NCI-H2081 treated with DMSO at 0.1 percent for 48 hours (cell line): ENCODE data around the gene C6orf136.
A peak's percentile ranks its signal among the peaks of the same experiment; 100 is the strongest.

ENCODE experiments used
- DNase-seq: peaks from one replicate; lab custom pipeline; 2025; lab: John Stamatoyannopoulos, UW

Gene C6orf136, protein sequence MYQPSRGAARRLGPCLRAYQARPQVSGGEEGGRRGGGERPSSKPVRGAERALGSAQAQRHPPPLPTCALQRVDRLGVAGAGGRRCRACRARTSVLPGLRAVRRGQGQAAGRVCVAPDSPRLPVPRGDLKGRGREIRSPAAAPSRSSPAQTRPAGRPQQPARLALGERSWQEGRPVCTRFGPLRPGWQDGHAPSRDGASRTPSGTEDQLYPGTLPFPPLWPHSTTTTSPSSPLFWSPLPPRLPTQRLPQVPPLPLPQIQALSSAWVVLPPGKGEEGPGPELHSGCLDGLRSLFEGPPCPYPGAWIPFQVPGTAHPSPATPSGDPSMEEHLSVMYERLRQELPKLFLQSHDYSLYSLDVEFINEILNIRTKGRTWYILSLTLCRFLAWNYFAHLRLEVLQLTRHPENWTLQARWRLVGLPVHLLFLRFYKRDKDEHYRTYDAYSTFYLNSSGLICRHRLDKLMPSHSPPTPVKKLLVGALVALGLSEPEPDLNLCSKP

DNA sequence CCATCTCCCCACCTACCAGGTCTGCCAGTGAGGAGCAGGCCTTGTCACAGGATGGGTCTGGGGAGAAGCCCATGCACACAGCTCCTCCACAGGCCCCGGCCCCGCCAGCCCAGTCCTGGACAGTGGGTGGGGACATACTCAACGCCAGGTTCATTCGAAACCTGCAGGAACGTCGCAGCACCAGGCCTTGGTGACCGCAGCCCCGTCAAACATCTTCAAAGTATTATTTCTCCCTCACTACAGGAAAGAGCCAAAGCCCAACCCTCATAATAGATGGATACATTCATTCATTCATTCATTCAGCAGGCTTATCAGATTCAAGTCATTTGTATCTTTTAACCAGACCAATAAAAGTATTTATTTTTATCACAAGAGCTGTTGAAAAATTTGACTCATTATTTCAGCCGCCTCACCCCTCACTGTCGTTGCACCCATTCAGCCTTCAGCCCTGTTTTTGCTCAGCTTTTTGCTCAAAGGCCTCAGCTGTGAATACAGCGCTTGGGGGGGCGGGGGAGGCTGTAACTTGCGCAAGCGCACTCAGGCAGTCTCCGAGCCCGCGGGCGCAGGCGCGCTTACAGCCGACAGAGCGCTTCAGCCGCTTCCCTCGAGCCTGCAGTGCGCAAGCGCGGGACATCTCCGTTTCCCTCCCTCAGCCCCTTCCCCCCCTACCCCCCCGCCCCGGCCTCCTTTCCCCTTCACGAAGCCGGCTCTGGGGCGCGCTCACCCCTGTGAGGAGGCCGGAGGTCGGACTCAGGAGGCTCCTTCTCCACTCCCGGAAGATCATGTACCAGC, at the start of gene C6orf136:
Gene C6orf136 (plus strand): TSS at position 684 of the 792 bp plus-strand sequence. CDS start 99 bp downstream, at position 783.
- DNase-seq: peak; percentile 76

DNA sequence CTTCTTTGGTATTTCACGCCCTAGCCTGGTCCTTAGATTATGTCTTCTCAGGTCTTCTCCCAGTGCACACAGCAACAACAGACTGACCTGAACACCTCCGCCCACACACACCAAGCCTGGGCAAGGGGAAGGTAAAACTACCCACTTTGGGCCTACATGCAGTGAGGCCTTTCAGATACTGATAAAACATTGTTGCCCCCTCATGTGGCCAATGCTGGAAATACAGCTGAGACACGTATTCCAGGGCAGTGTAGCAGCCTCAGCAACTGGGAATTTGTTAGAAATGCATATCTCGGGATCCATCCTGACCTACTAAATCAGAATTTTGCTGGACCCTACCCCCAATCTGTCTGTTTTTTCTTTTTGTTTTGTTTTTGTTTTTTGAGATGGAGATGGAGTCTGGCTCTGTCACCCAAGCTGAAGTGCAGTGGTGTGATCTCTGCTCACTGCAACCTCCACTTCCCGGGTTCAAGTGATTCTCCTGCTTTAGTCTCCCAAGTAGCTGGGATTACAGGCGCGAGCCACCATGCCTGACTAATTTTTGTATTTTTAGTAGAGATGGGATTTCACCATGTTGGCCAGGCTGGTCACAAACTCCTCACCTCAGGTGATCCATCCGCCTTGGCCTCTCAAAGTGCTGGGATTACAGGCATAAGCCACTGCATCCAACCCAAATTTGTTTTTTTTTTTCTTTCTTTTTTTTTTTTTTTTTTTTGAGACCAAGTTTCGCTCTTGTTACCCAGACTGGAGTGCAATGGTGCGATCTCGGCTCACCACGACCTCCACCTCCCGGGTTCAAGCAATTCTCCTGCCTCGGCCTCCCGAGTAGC, 49.4 kb upstream of the C6orf136 start:
- peak; percentile 21 for DNase-seq

DNA sequence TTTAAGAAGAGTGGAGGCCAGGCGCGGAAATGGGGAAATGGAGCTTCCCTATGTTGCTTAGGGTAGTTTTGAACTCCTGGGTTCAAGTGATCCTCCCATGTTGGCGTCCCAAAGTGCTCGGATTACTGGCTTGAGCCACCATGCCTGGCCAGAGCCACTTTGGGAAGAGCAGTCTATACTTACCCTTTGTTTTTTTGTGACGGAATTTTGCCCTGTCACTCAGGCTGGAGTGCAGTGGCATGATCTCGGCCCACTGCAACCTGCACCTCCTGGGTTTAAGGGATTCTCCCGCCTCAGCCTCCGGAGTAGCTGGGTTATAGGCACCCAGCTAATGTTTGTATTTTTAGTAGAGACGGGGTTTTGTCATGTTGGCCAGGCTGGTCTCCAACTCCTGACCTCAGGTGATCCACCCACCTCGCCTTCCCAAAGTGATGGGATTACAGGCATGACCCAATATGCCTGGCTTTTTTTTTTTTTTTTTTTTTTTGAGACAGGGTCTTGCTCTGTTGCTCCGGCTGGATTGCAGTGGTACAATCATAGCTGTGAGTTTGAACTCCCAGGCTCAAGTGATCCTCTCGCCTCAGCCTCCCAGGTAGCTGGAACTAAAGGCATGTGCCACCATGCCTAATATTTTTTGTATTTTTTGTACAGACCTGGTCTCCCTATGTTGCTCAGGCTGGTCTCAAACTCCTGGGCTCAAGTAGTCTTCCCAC, 47.9 kb upstream of the C6orf136 start:
- DNase-seq: no peak

DNA sequence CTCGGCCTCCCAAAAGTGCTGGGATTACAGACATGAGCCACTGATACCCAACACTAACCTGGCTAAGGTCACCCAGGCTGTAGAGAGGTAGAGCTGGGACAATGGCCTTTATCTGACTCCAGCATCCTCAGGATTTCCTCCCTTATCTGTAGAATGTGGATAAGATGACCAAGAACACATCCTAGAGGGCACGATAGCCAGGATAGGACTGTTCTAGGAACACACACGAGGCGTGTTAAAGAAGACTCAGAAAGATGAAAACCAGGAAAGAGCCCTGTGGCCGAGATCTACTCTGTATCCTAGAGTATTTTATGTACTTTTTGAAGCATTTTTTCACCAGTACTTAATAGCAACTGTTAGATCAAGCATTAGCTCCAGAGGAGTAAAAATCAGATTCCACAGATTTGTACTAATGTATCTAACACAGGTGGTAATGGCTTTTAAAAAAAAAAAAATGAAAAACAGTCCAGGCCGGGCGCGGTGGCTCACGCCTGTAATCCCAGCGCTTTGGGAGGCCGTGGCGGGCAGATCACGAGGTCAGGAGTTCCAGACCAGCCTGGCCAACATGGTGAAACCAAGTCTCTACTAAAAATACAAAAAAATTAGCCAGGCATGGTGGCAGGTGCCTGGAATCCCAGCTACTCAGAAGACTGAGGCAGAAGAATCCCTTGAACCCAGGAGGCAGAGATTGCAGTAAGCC, 47.2 kb upstream of the C6orf136 start:
- no peak for DNase-seq

DNA sequence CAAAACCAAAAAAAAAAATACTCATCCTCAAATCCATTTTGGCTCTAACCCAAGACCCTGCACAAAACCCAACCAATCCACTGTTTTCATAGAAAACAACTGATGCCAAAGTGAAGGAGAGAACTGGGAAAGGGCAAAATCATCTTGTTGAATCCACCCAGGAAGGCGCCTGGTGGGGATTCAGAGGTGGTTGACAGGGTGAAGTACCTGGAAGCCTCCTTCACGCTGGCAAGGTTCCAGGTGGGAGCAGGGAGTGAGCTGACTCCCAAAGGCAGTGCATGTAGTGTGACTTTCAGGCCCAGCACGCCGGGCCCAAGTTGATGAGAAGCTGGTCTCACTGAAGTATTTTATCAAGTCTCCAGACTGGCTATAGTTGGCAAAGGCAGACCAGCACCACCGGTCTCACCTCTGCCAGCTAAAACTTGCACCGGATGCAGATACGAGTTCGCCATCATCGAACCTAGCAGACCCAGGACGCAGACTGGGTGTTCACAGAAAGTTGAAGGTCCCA, 46.4 kb upstream of the C6orf136 start:
- no peak for DNase-seq

DNA sequence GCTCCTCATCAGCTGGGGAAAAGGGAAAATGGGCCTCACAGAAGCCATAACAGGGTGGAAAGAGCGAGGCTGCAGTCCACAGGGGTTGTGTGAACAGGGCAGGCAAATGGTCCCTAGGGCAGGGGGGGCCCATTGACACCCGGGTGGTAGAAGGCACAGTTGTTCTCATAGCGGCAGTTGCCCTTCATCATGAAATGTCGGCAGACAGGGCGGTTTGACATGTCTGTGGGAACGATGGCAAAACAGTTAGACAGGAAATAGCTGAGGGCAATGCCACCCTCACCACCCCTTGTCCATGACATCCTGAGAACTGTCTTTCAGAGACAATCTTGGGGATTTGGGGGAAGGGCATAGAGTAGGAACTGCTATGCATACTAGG, 45.5 kb upstream of the C6orf136 start:
- no peak for DNase-seq

DNA sequence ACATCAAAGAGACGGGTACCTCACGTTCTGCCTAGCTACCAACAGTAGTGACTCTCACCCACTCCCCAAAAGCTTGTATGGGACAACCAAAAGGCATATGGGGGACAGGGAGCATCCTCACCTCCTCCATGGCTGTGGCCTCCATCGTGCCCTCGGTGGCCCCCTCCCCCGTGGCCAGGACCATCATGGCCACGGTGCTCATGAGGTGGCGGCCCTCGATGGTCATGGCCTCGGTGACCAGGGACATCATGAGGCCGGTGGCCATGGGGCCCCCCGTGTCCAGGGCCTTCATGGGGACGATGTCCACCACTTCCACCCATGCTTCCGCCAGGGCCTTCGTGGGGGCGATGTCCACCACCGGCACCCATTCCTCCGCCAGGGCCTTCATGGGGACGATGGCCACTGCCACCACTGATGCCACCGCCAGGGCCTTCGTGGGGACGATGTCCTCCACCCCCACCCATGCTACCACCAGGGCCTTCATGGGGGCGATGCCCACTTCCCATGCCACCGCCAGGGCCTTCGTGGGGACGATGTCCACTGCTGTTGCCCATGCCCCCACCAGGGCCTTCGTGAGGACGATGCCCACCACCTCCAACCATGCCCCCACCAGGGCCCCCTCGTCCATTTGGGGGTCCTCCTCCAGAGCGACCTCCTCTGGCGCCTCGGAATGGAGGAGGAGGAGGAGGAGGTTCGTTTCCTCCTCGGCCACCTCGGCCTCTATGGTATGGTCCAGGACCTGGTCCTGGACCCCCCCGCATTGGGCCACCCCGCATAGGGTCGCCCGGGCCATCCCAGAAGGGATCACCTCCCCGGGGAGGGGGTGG, 44.9 kb upstream of the C6orf136 start:
- no peak for DNase-seq

DNA sequence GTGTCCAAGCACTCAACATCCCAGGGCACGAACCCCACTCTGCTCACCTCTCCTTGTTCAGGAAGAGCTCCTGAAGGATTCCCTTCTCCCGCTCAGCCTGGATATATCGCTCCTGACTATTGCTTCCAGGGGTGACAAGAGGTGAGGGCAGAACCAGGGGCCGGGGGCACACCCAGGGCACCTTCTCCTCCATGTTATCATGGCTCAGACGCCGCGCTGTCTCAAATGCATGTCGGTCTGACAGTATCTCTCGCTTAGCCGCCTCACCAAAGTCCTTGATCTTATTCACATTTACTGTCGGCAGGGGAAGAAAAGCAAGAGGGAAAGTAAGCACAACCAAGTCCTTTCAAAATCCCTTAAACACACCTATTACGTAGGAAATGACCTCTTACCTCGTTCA, 43.0 kb upstream of the C6orf136 start:
- DNase-seq: no peak

DNA sequence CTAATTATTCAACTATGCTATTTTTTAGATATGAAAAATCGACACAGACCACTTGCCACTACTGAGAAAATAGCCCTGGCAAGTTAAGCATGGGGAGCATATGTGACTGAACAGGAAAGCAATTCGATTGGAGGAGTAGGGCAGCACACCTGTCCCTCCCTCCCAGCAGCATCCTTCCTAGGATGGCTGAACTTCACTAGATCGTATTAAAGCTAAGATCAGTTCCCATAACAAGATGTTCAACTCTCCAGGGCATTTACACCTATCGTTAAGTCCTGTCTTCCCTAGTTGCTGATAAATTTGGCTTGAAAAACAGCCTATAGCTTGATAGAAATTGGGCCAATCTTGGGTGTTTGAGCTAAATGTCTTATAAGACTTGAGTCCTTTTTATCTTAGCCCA, 36.9 kb upstream of the C6orf136 start:
- DNase-seq: no peak

DNA sequence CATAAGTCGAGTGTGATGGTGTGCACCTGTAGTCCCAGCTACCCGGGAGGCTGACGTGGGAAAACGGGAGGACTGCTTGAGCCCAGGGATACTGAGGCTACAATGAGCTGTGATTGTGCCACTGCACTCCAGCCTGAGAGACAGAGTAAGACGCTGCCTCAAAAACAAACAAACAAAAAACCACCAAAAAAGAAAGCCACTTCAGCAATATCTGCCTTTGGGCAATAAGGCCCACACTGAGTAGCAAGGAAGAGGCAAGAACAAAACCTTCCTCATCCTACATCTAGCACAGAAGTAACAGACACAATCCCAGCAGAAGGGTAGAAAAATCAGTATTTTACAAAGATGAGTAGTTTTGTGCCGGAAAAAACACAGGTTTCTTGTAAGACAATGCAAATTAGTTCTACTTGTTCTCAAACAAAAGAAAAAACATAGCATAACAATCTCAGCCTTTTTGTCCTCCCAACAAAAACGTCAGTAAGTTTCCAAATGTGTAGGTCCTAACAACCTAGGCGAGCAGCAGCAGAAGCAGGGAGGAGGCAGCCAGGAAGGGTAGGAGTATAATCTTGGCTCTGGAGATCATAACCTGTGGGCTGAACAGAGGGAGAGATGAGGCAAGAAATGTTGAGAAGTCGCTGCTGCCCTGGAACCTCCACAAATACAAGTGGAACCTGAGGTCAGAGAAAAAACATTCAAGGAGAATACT, 35.6 kb upstream of the C6orf136 start:
- DNase-seq: no peak

DNA sequence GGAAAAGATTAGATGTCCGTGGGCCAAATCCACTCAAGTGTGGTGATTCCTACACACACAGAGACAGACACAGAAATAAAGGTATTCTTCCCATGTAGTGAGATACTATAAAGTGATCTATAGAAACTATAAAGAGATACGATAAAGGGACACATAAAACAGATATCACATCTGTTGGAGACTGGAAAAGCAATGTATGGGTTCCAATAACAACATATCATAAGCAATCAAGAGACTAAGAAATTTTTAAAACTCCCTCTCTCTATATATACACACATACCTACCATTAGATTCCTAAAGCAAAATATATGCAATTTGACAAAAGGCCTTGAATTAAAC, 35.1 kb upstream of the C6orf136 start:
- DNase-seq: no peak

DNA sequence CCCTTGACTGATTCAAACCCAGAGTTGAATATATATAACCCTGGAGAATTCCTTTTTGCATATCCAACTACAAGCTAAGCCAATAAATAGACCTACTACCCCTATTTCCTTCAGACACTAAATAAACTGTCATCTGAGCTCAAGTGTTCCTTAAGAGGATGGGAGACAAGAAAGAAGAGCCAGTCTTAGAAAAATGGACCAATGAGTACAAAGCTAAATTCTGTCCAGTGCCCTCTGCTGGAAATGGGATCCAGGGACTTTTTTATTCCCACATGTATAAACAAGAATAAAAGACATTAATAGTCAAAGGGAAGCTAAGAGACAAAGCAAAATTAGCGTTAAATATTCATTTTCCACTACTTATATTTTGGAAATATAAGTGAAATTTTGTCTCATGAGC, 34.7 kb upstream of the C6orf136 start:
- DNase-seq: no peak

DNA sequence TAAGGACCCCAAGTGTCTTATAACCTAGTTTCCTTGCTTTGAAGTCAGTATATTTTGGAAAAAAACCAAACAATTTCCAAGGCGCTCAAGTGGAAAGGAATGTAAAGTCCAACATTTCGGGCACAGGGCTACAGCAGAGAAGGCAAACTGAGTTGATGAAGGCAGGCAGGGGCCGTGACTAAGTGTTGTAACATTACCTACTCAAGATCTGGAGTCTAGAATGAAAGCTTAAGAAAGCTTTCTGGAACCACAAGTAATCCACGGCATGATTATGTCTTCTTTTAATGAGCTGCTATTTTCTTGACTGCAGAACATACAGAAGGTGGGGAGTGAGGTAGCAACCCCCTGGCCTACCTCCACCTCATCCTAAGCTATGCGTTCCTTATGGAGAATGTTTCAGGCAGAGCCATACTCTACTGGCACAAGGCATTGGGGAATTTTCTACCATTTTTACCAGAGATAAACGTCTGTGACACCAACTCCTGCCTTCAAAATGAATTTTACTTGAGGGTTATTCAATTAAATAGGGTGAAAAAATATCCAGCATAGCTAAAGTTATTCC, 34.2 kb upstream of the C6orf136 start:
- no peak for DNase-seq

DNA sequence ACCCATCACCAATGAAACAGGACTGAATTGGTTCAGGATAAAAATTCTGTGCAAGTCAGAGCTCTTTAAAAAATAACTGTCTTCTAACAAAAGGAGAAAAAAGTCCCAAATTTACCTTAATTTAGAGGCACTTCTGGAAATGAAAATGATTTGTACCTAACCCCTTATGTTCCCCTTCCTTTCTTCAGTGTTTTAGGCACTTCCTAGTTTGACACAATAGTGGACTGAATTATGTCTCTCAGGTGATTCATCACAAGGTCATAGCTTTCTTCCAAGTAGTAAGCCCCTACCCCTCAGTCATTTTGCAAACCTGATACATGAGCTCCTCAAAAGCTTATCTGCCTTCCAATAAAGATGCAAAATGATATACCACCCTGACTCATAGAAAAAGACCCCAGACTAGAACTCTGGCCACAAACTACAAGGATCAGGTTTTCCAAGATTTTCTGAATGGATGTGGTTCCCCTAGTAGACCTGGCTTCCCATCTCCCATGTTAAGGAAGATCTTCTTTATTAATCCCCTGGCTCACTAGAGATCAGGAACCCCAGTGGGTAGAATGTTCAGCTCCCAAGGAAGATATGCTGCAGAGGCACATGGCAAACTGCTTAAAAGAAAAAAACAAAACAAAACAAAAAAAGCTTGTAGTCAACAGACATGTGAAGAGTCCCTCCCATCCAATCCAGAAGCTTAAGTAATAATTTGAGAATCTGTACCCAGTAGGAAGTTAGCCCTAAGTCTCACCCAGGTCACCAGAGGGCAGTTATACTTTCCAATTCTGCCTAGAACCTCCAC, 33.5 kb upstream of the C6orf136 start:
- no peak for DNase-seq

DNA sequence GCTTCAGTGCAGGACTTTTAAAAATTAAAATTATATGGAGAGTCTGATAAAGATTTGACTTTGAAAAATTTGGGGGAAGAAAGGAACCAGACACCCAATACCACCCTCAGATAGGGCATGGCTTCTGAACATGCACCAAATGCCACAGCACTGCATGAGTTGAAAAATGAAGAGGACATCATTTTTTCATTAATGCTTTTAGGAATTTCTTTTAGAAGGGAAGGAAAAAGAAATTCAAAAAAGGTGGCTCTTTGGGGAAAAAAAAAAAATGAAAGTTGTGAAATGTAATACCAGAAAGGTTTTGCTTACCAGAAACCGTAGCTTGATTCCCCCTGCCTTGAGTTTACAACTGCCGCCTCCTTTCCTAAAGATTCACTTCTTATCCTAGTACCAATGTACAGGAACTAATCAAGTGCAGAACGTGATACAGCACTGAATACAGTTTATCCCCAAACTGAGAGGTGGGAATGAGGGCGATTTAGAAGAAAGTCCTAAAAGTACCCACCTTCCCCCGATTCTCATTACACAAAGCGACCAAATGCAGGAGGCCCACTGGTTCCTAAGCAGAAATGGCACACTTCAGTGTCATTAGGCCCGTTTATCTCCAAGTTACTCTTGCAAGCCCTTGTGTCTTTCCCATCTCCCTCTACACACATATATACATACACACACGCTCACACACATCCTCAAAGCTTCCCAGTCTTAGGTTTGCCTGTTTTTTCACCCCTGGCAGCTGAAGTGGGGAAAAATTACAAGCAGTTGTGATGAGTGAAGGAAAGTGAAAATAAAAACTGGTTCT, 32.7 kb upstream of the C6orf136 start:
- no peak for DNase-seq

DNA sequence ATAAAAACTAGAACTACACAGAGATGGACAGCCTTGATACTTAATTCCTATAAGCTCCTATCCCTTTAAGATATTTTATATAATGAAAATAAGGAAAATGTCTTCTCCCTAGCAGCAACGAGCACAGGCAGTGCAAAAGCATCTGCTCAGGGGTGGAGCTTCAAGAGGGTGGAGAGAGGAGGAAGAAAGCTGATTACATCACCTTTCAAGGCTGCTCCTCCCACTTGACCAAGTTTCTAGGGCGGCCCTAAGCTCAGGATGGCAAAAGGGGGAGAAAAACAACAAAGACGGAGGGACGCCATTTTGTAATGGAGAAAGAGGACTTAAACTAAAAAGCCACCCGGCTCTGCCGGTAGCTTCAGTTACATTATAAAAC, 32.1 kb upstream of the C6orf136 start:
- peak; percentile 90 for DNase-seq

DNA sequence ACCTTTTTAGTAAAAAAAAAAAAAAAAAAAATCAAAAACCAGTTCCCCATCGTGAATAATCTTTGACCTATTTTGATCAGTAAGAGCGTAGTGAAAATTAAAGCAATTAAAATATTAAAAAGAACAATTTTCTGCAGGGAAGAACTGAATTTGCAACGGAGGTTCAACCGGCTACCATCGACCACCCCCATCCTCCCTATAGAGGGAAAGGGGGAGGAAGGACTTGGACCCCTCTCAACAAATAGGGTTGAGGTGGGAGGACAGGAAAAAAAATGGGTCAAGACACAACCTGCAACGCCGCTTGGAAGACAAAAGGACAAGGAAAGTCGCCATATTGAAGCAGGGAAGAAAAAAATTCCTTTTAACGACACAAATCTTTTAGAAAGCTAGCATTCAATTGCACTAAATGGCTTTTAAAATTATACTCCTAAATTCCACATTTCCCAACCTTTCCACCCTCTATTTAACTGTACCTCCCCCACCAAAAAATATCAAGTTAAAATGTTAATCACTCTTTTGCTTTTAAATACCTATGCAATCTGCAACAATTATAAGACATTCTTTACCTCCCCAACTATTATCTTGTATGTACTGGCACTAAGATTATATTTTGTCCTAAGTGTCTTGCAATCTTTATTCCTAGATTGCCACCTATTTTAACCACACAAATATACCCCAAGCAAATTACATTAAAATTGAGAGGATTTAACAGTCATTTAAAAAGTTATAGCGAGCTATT, 31.5 kb upstream of the C6orf136 start:
- peak; percentile 51 for DNase-seq
